Ectodermal cell (in vitro differentiated cells): ENCODE measurements around the gene CPEB3.

Source experiments
- H3K27ac ChIP-seq: 2 replicates; pipeline ENCODE4 v1.7.0; 2013; ENCODE audit warnings: mild to moderate bottlenecking, low read depth, low read length; ENCODE audit not compliant: insufficient read depth, poor library complexity, severe bottlenecking
- H3K27me3 ChIP-seq: 2 replicates; pipeline ENCODE4 v1.7.0; 2013; ENCODE audit warnings: mild to moderate bottlenecking, low read length; ENCODE audit not compliant: insufficient read depth, control insufficient read depth, poor library complexity, severe bottlenecking
- H3K36me3 ChIP-seq: one replicate; pipeline ENCODE4 v1.7.0; 2013; ENCODE audit warnings: low read length; ENCODE audit not compliant: control insufficient read depth, insufficient read depth
- H3K4me1 ChIP-seq: one replicate; pipeline ENCODE4 v1.7.0; 2013; ENCODE audit warnings: low read length; ENCODE audit not compliant: control insufficient read depth, insufficient read depth
- H3K4me3 ChIP-seq: 2 replicates; pipeline ENCODE4 v1.7.0; 2013; ENCODE audit warnings: low read depth, low read length, control low read depth; ENCODE audit not compliant: insufficient read depth
- H3K9me3 ChIP-seq: 2 replicates; pipeline ENCODE4 v1.7.0; 2013; ENCODE audit warnings: mild to moderate bottlenecking, low read length, moderate library complexity; ENCODE audit not compliant: control insufficient read depth
- WGBS, 2 experiments: methylation state at CpG; one replicate each; pipeline ENCODE4 v1.1.7; 2013; ENCODE audit warnings: missing lambda C conversion rate in 2 of 2; 5-methylcytosine and 5-hydroxymethylcytosine counted together

CPEB3 gene

GRCh38 chr10:92011560-92012214, 279.2 kb downstream of the CPEB3 start:
- no peaks in the 10 kb centered on the region for H3K9me3 ChIP-seq
- WGBS, 2 experiments = 90 to 95% methylated on average over 2 of the region's 2 CpGs
- H3K27me3 ChIP-seq = no peaks in the 10 kb centered on the region
- H3K27ac ChIP-seq = no peak overlapping the region
- no peak overlapping the region for H3K4me3 ChIP-seq
- no peaks in the 10 kb centered on the region for H3K4me1 ChIP-seq
- H3K36me3 ChIP-seq = peaks cover 30% of the 10 kb centered on the region

- Histone ChIP-seq H3K27ac (no peak overlapping the region), H3K4me1 (no peaks in the 10 kb centered on the region), H3K36me3 (peaks cover 25% of the 10 kb centered on the region), H3K27me3 (no peaks in the 10 kb centered on the region), H3K4me3 (no peak overlapping the region), H3K9me3 (no peaks in the 10 kb centered on the region)
Observed at GRCh38 chr10:92010047-92010735, 280.7 kb downstream of the CPEB3 start.

- Histone ChIP-seq H3K36me3 (peaks cover 18% of the 10 kb centered on the region), H3K9me3 (no peaks in the 10 kb centered on the region)
- 92 to 94% methylated on average over 1 of the region's 1 CpG for WGBS, 2 experiments
Observed at GRCh38 chr10:92009445-92009844, 281.4 kb downstream of the CPEB3 start.

GRCh38 chr10:92005978-92006377, 284.9 kb downstream of the CPEB3 start:
- H3K36me3 ChIP-seq = peaks cover 21% of the 10 kb centered on the region

More at GRCh38 chr10:92009445-92009844, 281.4 kb downstream of the CPEB3 start:
- H3K27ac ChIP-seq = no peak overlapping the region
- no peak overlapping the region for H3K4me3 ChIP-seq
- H3K27me3 ChIP-seq = no peaks in the 10 kb centered on the region
- no peaks in the 10 kb centered on the region for H3K4me1 ChIP-seq

GRCh38 chr10:92003258-92003657, 287.6 kb downstream of the CPEB3 start:
- peaks cover 21% of the 10 kb centered on the region for H3K36me3 ChIP-seq
- WGBS, 2 experiments = 93 to 94% methylated on average over 1 to 2 of the region's 2 CpGs
- H3K27ac ChIP-seq = no peak overlapping the region

More at GRCh38 chr10:92005978-92006377, 284.9 kb downstream of the CPEB3 start:
- Histone ChIP-seq H3K4me3 (no peak overlapping the region), H3K9me3 (no peaks in the 10 kb centered on the region), H3K27me3 (no peaks in the 10 kb centered on the region), H3K27ac (no peak overlapping the region), H3K4me1 (no peaks in the 10 kb centered on the region)
- WGBS, 2 experiments = 91 to 92% methylated on average over 1 of the region's 1 CpG

GRCh38 chr10:92001995-92002394, 288.9 kb downstream of the CPEB3 start:
- 86 to 98% methylated on average over 1 to 2 of the region's 2 CpGs for WGBS, 2 experiments
- peaks cover 19% of the 10 kb centered on the region for H3K36me3 ChIP-seq
- no peak overlapping the region for H3K27ac ChIP-seq
- no peaks in the 10 kb centered on the region for H3K9me3 ChIP-seq
- no peaks in the 10 kb centered on the region for H3K27me3 ChIP-seq
- no peak overlapping the region for H3K4me3 ChIP-seq
- no peaks in the 10 kb centered on the region for H3K4me1 ChIP-seq

More at GRCh38 chr10:92003258-92003657, 287.6 kb downstream of the CPEB3 start:
- H3K9me3 ChIP-seq = no peaks in the 10 kb centered on the region
- H3K27me3 ChIP-seq = no peaks in the 10 kb centered on the region
- H3K4me3 ChIP-seq = no peak overlapping the region
- H3K4me1 ChIP-seq = no peaks in the 10 kb centered on the region

- H3K4me1 ChIP-seq = no peaks in the 10 kb centered on the region
- no peak overlapping the region for H3K27ac ChIP-seq
- no peaks in the 10 kb centered on the region for H3K9me3 ChIP-seq
- WGBS, 2 experiments = 80 to 86% methylated on average over 2 to 3 of the region's 3 CpGs
- no peak overlapping the region for H3K4me3 ChIP-seq
- H3K27me3 ChIP-seq = no peaks in the 10 kb centered on the region
- H3K36me3 ChIP-seq = peaks cover 21% of the 10 kb centered on the region
Observed at GRCh38 chr10:92001581-92001980, 289.3 kb downstream of the CPEB3 start.
